GM18861 (cell line): ENCODE data around the gene VMP1.
"Not testable (repeated sequence)": the region's sequence is repeated elsewhere in the genome, so short reads cannot be mapped to it uniquely, and the experiment has no call there.

Source experiments
- ATAC-seq: cut with Tn5 transposase; IDR thresholded peaks from one replicate; pipeline ENCODE4 v1.9.1; 2021; ENCODE audit not compliant: unreplicated experiment

Gene VMP1

GRCh38 chr17:59853919-59854729 lies 146.7 kb downstream of the VMP1 start:
- ATAC-seq, result not testable (repeated sequence)

- ATAC-seq, result no peak
Observed at GRCh38 chr17:59856859-59857794, 149.7 kb downstream of the VMP1 start.

GRCh38 chr17:59858167-59858816 lies 150.8 kb downstream of the VMP1 start:
- no peak for ATAC-seq

- ATAC-seq, result no peak
Observed at GRCh38 chr17:59858932-59859331, 151.5 kb downstream of the VMP1 start.

- no peak for ATAC-seq
Observed at GRCh38 chr17:59859444-59860025, 152.1 kb downstream of the VMP1 start.

GRCh38 chr17:59863616-59864015 lies 156.2 kb downstream of the VMP1 start:
- ATAC-seq, result no peak

GRCh38 chr17:59869941-59870218 lies 162.4 kb downstream of the VMP1 start:
- no peak for ATAC-seq

- ATAC-seq, result no peak
Observed at GRCh38 chr17:59870482-59870881, 163.0 kb downstream of the VMP1 start.

GRCh38 chr17:59872351-59872750 lies 164.9 kb downstream of the VMP1 start:
- no peak for ATAC-seq

- ATAC-seq, result not testable (repeated sequence)
Observed at GRCh38 chr17:59873414-59873813, 166.0 kb downstream of the VMP1 start.

GRCh38 chr17:59874376-59874775 lies 166.9 kb downstream of the VMP1 start:
- ATAC-seq, result no peak

- no peak for ATAC-seq
Observed at GRCh38 chr17:59876107-59876506, 168.7 kb downstream of the VMP1 start.

- ATAC-seq, result no peak
Observed at GRCh38 chr17:59877965-59878364, 170.5 kb downstream of the VMP1 start.

GRCh38 chr17:59878624-59879023 lies 171.2 kb downstream of the VMP1 start:
- ATAC-seq, result no peak

GRCh38 chr17:59884861-59885260 lies 177.4 kb downstream of the VMP1 start:
- no peak for ATAC-seq

GRCh38 chr17:59888145-59888750 lies 180.8 kb downstream of the VMP1 start:
- no peak for ATAC-seq

GRCh38 chr17:59890720-59891119 lies 183.3 kb downstream of the VMP1 start:
- no peak for ATAC-seq
